ENCODE measurements around the gene UGCG.

GRCh38 chr9:111928359-111928720 is 31.7 kb downstream of the UGCG start:
- TF ChIP-seq CTCF (IDR thresholded peaks at IDR 0.05) (no peak), EZH2phosphoT487 (IDR thresholded peaks at IDR 0.05) (no peak), EZH2 (IDR thresholded peaks at IDR 0.05) (no peak)

All from neural progenitor cell (in vitro differentiated cells).